NOMO-1 (cell line): ENCODE data around the gene PTPN3.

Experiments
- DNase-seq, 2 experiments: peaks; one replicate each; lab custom pipeline; 2025; ENCODE audit not compliant: unreplicated experiment in 2 of 2; lab: John Stamatoyannopoulos, UW

Gene PTPN3

DNA sequence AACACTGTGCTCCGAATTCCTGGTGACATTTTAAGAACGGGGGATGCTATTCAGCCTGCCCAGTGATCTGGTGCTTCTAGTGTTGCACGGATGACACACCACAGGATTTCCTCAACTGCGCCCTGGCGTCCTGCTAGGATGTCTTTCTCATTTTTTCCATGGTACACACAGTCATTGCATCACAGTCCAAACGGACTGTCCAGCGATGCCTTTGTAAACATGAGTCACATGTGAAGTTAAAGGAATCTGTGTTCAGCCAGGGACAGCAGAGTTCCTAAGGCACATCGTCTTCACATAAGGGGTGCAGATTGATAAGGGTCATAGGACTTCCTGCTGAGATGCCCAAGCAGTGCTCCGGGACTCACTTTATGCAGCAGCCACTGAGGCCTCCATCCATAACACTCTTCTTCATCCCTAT lies 9.3 kb upstream of the PTPN3 start:
- no peak for DNase-seq

DNA sequence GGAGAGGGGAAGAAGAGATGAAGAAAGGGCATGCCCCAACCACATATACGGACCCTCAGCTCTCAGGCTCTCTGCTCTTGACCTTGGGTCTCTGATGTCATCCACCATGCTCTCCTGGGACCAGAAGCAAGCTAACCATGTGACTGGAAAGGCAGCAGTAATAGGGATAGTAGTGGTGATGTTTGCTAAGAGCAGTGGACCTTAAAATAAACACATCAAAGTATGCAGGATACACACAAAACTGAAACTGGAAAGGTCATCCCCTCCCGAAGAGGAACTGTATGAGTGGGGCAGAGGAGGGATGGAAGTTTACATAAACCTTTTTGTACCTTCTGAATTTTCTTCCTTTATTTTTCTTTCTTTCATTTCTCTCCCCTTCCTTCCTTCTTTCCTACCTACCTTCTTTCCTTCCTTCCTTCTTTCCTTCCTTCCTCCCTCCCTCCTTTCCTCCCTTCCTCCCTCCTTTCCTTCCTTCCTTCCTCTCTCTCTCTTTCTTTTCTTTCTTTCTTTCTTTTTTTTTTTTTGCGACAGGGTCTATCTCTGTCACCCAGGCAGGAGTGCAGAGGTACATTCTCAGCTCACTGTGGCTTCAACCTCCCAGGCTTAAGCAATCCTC lies 8.1 kb upstream of the PTPN3 start:
- DNase-seq: no peak

DNA sequence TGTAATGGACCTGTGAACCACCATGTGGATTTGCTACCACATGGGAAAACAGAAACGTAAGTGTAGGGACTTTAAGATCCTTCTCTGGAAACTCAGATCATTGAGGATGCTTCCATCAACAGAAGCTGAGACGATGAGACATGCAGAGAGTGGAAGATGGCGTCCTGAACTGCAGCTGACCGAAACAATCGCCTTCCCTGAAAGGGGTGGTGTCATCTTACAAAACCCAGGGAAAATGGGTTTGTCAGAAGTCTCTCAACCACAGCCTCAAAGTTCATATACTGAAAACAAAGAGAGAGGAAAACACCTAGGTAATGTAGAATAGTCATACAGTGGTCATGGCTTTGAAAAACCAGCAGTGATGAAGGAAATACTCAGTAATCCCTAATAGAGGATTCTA lies 6.6 kb upstream of the PTPN3 start:
- no peak for DNase-seq

DNA sequence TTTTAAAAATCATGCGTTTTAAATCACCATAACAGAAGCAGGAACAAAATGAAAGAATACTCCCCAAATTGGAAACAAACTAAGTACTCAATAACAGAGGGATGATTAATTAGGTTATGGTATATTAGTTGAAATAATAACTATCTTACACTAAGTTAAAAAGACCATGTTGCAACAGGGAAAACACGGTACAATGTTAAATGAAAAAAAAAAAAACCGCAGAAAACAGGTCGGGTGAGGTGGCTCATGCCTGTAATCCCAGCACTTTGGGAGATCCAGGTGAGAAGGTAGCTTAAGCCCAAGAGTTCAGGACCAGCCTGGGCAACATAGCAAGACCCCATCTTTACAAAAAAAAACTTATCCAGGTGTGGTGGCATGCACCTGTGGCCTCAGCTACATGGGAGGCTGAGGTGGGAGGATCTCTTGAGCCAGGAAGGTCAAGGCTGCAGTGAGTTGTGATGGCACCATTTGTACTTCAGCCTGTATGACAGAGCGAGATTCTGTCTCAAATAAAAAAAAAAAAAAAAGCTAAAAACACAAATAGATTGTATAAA lies 2.4 kb upstream of the PTPN3 start:
- no peak for DNase-seq

DNA sequence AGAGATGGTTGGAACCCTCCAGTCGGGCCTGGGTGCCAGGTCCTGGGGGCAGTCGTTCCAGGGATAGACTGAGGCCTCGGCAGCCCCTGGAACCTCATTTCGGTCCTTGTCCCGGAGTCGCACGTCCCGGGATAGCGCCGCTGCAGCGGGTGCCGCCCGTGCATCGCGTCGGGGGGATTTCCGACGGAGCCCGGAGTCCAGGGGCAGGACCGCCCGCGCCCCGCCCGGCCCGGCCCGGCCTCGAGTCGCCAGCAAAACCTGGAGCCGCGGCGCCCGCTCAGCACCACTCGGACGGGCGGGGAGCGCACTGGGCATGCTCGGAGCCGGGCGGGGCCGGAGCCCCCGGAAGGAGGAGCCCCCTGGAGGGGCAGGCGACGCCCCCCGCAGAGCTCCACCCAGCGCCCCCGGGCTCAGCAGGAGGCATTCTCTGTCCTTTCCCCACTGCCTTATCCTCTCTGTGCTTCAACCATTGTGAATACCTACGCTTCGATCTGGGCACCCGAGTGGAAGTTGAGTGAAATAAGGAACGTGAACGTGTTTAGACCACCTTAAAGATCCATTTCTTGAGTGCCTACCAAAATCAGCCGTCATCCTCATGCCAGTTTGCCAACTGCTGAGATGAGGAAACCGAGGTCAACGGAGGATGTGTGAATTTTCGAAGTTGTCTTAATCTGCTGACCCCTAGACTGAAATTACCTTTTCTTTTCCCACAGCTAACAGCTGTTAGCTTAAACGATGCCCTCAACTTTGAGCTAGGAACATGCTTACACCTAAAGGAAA lies 1.7 kb upstream of the PTPN3 start:
- no peak for DNase-seq

DNA sequence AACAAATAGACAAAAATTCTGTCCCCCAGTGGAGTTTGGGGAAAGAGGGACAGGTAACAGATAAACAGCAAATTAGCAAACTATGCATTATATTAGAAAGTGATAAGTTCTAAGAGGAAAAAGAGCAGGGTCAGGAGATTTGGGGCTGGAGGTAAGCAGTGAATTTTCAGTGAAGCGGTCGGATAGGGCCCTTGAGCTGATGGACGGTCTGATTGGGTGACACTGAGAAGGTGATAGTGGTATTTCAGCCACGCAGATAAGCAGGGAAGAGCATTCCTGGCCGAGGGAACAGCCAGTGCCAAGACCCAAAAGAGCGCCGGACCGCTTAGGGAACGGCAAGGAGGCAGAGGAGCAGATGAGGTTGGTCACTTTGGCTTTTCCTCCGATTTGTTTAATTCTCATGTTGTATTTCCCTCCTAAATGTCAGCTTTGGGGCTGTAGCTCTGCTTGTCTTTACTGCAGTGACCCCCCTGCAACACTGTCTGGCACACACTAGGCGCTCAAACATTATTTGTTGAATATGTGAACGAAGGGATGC lies 1.1 kb upstream of the PTPN3 start:
- DNase-seq: no peak

DNA sequence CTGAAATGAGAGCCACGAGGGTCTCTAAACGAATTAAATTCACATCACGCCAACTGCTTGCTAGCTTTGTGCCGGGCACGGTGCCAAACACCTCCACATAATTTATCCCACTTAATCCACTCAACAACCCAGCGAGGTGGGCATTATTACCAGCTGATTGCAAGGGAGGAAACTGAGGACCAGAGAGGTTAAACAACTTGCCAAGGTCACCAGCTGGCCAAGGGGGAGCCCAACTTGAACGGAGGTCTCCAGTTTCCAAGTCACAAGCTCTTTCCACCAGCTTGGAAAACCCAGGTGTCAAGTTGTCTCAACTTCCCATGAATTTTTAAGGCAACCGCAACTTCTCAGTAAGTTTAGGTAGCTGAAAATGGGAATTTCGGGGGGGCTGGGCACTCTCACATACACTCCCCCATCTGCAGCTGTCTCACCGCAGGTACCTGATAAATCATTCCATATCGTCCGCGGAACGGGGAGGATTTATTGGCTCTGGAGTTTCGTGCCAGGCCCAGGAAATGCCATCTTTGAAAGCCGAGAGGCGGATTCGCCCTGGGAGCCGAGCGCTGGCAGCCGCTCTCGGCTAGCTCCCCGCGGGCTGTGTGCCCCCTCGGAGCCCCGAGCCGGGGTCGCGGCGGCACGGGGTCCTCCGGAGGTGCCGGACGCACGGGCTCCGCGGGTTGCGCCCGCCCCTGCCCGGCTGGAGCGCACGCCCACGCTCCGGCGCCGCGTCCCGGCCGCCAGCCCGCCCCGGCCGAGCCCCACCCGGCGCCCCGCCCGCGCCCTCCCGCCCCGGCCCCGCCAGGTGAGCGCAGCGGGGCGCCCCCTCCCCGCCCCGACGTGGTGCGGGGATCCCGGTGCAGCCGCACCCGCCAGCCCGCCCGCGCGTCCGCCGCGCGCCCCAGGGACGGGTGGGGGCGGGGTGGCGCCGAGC lies 617 bp downstream of the PTPN3 start:
- no peak for DNase-seq

DNA sequence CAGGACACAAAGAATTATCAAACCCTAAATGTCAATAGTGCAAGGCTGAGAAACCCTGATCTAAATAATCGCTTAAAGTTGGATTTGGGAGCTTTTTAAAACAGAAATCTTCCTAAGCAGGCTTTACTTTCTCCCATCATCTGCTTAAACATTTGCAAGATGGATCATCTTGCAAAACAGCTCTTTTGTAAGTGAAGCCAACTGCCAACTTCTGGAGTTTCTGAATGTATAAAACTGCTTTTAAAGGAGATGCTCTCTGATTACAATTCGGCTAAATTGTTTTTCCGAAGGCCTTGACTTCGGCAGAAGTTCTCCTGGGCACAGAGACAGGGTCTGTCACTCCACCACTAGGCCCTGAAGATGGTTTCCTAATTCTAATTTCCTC lies 1.3 kb downstream of the PTPN3 start:
- DNase-seq: no peak

DNA sequence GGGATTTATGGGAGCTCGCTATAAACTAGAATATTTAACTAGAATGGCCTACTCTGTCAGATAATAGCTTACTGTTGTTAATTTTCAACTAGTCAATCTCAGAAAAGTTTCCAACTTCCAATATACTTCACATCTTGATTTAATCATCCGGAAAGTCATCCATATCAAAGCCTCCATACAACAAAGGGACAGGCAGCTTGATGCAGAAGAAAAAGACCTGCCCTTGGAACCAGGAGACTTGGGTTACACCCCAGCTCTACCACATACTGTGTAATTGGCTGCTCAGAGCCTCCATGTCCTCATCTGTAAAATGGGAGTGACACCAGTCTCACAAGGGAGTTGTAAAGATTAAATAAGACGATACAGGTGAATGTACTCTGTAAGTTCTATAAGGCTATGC lies 1.9 kb downstream of the PTPN3 start:
- no peak for DNase-seq

DNA sequence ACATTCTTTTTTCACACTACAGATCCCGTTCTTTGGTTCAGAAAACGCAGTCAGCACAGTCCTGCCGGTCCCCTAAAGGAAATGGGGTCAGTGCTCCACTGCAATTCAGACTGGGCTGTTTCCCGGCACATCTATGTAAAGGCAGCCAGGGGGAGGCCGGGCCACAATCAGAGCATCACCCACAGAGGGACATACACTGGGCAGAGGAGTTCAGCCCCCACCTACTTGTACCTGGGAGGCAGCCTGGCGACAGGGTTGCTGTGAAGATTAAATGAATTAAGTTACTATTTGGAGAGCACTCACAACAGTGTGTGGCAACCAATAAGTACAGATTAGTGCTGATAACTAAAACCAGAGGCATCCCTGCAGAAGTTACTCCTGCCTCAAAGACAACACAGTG lies 4.5 kb downstream of the PTPN3 start:
- no peak for DNase-seq

DNA sequence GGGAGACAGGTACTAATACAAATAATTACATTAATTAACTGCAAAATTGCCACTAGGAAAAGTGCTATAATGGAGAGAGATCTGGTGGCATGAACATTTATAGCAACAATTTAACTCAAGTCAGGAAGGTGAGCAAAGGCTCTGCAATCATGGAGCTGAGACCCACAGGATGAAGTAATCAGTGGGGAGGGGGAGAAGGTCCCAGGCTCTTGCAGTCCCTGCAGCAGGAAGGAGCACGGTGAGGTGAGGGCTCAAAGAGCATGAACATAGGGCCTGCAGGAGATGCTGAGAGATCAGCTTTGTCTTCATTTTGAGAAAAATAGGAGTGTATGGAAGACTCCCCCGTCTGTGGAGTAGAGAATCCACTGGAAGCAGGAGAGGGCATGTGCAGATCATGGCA lies 6.5 kb downstream of the PTPN3 start:
- DNase-seq: no peak

DNA sequence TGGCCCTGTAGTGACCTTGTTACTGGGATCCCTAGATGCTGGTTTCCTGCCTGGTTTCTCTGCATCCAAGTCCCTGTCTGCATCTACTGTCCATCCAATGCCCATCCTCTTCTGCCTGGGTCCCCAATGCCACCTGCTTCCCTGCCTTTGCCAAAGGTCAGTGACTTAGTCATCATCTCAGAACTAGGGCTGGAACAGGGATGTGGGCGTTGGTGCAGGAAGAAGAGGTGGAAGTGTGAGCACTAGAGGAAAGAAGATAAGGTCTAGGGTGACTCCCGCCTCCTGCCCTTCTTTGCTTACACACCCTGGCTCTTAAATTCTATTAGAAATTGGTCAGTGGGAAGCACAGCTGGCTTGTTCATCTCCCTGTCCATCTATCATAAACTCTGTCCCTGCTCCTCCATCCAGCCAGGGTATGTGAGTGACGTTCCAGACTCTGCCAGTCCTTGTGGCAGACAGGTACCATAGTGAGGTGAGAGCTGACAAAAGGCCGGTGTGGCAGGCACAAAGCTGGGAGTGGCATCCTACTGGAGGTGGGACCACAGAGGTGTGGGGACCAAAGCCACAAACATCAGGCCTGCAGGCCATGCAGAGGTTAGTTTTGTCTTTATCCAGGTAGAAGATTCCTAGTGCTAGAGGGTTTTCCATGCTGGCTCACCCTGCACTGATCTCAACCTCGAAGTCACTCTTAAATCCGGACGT lies 9.2 kb downstream of the PTPN3 start:
- DNase-seq: no peak

DNA sequence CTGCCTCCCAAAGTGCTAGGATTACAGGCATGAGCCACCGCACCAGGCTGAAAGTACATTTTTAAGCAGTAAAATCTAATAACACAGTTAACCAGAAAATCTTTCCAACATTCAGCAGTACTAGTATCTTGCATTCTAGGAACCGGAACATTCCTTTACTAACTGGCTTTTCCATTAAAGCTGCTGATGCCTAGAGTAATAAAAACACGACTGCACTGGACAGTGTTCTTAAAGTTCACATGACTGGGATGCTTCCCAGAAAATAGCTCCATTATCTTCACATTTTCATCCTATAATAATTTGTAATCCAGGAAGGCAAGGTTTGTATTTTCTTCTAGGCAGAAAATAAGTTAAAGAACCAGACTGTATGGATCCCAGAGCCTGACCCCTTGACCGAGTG lies 9.8 kb downstream of the PTPN3 start:
- DNase-seq: no peak

DNA sequence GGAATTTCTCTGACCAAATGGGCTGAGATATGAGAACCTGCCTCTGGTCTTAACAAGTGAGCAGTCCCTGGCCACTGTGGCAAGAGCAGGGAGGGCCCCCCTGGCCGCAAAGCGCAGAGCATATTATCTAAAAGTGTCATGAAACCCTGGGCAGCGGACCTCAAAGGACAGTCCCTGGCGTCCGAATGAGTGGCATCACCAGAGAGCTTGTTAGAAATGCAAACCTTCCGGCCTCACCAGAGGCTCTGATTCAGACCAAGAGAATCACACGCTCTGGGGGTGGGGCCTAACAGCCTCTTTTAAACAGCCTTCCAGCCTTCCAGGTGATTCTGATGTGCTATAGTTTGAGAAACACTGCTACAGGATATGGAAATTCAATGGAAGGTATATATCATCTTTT lies 10.9 kb downstream of the PTPN3 start:
- no peak for DNase-seq

DNA sequence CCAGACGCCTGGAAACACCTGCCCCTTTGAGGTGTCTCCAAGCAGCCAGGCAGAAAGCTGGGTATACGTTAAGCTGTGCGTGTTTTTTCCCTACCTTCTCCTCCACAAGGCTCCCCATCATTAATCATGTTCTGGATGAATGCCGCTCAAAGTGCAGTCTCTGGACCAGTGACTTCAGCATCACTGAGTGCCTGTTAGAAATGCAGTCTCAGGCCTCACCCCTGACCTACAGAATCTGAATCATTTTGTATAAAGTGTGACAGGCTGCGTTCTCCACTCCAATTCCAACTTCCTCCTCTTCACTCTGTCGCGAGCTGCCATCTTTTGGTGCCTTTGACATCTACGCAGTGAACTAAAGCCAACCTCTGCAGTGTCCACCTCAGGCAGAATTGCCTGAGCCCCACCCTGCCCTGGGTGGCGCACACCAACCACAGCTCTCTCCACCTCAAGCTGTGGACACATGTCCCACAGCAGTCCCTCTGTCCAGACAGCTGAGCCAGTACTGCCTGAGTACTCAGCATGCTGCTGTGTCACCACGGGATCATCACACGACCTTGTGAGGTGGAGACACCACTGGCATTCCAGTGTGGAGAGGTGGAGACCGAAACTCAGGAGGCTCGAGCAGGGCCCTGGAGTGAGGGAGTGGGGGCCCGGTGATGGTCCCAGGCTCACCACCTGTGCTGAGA lies 14.2 kb downstream of the PTPN3 start:
- DNase-seq: no peak

DNA sequence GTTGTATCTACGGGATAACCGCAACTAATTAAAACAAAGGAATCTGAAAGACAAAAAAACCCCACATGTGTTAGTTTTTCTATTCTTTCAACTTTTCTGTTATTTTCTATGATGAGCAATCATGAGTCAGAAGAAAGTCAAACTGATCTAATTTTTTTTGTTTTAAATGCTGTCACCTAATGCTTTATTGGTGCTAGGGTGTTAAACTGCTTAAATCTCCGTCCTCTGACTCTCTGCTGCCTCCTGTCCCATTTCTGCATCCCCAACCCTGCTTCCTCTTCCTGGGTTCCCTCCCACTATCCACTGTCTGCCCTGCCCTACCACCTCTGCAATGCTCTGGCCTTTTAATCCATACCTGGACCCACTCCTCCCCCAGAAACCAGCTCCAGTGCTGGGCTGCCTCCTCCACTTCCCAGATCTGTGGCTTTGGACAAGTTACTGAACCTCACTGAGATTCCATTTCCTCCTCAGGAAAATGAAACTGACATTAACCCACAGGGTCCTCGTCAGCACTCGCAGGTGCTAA lies 15.7 kb downstream of the PTPN3 start:
- DNase-seq: no peak

DNA sequence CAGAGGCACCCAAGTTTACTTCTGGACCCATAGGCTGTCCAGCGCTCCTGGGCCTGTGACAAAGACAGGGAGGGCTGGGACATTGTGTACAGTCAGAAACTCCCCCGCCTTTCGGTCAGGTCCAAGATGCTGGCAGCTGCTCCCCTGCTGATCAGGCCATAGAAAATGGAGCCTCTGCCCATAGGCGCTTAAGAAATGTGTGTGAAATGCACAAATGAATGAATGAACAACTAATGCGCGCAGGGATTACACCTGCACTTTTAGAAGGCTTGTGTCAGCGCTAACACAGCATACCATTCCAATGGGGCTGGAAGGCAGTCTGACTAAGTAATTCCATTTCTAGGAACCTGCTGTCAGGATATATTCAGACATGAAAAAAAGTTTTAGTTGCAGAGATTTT lies 16.3 kb downstream of the PTPN3 start:
- no peak for DNase-seq

DNA sequence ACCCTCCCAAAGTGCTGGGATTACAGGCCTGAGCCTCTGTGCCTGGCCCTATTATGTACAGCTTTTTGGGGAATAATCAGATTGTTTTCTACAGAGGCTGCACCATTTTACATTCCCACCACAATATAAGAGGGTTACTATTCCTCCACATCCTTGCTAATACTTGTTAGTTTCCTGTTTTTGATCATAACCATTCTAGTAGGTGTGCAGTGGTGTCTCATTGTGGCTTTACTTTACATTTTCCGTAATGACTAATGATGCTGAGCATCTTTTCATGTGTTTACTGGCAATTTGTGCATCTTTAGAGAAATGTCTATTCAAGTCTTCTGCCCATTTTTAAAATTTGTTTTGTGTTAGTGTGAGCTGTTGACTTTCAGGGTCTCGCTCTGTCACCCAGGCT lies 18.3 kb downstream of the PTPN3 start:
- DNase-seq: no peak

DNA sequence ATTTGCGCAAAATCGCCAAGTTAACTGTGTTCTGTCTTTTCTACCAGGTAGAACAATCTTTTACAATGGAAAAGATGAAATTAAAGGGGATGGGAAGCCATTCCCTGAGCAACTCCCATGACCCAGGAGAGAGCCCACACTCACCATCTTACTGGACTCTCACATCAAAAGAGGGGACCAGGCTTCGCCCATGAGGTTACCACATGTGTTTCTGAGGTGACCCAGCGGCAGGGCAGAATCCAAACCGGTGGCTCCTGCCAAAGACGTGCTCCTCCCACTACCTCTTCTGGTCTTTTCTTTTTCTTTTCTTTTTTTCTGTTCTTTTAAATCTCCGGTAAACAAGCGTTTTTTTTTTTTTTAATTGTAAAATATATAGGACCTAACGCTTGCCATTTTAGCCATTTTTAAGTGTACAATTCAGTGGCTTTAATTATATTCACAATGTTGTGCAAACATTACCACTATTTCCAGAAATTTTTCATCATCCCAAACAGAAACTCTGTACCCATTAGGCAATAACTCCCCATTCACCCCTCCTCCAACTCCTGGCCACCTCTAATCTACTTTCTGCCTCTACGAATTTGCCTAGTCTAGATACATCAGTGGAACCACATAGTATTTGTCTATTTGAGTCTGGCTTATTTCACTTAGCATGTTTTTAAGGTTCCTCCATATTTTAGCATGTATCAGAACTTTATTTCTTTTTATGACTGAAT lies 19.3 kb downstream of the PTPN3 start:
- DNase-seq: no peak
